Mucosa of rectum (tissue), 2 donors: ENCODE data around the gene HIVEP3.

Experiments used
- H3K27ac ChIP-seq, 2 donors: one replicate each; pipeline ENCODE4 v1.7.0; 2013; ENCODE audit warnings: inconsistent platforms in 2 of 2, low read depth in 2 of 2, low read length in 2 of 2
- H3K27me3 ChIP-seq, 2 donors: one replicate each; pipeline ENCODE4 v1.7.0; 2013; ENCODE audit warnings: low read length in 2 of 2; ENCODE audit not compliant: control insufficient read depth in 2 of 2, insufficient read depth in 2 of 2
- H3K36me3 ChIP-seq, 2 donors: one replicate each; pipeline ENCODE4 v1.7.0; 2013; ENCODE audit warnings: low read length in 2 of 2; ENCODE audit not compliant: control insufficient read depth in 2 of 2, insufficient read depth in 2 of 2
- H3K4me1 ChIP-seq, 2 donors: one replicate each; pipeline ENCODE4 v1.7.0; 2013; ENCODE audit warnings: low read length in 2 of 2, mild to moderate bottlenecking in 1 of 2; ENCODE audit not compliant: control insufficient read depth in 2 of 2, insufficient read depth in 2 of 2
- H3K4me3 ChIP-seq, 2 donors: one replicate each; pipeline ENCODE4 v1.7.0; 2013; ENCODE audit warnings: low read length in 2 of 2
- H3K9ac ChIP-seq, 2 donors: one replicate each; pipeline ENCODE4 v1.7.0; 2013; ENCODE audit warnings: low read length in 2 of 2, low read depth in 1 of 2, mild to moderate bottlenecking in 1 of 2
- H3K9me3 ChIP-seq, 2 donors: one replicate each; pipeline ENCODE4 v1.7.0; 2013; ENCODE audit warnings: low read length in 2 of 2; ENCODE audit not compliant: control insufficient read depth in 2 of 2
- donor health status: healthy.
- donor health status: Normal muscosa, but diverticular disease.

HIVEP3 gene

GRCh38 chr1:41650028-41650880 is 268.5 kb downstream of the HIVEP3 start:
- Histone ChIP-seq H3K9me3 (no peaks in the 10 kb centered on the region), H3K27ac (peak overlapping the region in 1 of 2 donors; percentile 24), H3K4me1 (no peaks in the 10 kb centered on the region), H3K9ac (no peak overlapping the region), H3K4me3 (no peak overlapping the region), H3K36me3 (no peaks in the 10 kb centered on the region), H3K27me3 (no peaks in the 10 kb centered on the region)

GRCh38 chr1:41649396-41650027 is 269.2 kb downstream of the HIVEP3 start:
- Histone ChIP-seq H3K4me3 (no peak overlapping the region), H3K4me1 (no peaks in the 10 kb centered on the region), H3K9ac (no peak overlapping the region), H3K9me3 (no peaks in the 10 kb centered on the region), H3K36me3 (no peaks in the 10 kb centered on the region), H3K27me3 (no peaks in the 10 kb centered on the region), H3K27ac (no peak overlapping the region)

- Histone ChIP-seq H3K27me3 (no peaks in the 10 kb centered on the region), H3K36me3 (no peaks in the 10 kb centered on the region)
Observed at GRCh38 chr1:41648844-41649243, 269.9 kb downstream of the HIVEP3 start.

GRCh38 chr1:41648230-41648629 is 270.5 kb downstream of the HIVEP3 start:
- no peaks in the 10 kb centered on the region for H3K36me3 ChIP-seq
- no peaks in the 10 kb centered on the region for H3K9me3 ChIP-seq
- no peaks in the 10 kb centered on the region for H3K4me1 ChIP-seq
- H3K27ac ChIP-seq, result no peak overlapping the region
- no peak overlapping the region for H3K4me3 ChIP-seq
- H3K9ac ChIP-seq, result no peak overlapping the region
- H3K27me3 ChIP-seq, result no peaks in the 10 kb centered on the region

More at GRCh38 chr1:41648844-41649243, 269.9 kb downstream of the HIVEP3 start:
- Histone ChIP-seq H3K27ac (no peak overlapping the region), H3K4me1 (no peaks in the 10 kb centered on the region), H3K9ac (no peak overlapping the region), H3K4me3 (no peak overlapping the region), H3K9me3 (no peaks in the 10 kb centered on the region)

- H3K9me3 ChIP-seq, result no peaks in the 10 kb centered on the region
Observed at GRCh38 chr1:41647221-41648135, 271.2 kb downstream of the HIVEP3 start.

GRCh38 chr1:41646186-41646585 is 272.5 kb downstream of the HIVEP3 start:
- no peak overlapping the region for H3K9ac ChIP-seq
- no peaks in the 10 kb centered on the region for H3K9me3 ChIP-seq
- no peaks in the 10 kb centered on the region for H3K36me3 ChIP-seq
- H3K4me1 ChIP-seq, result no peaks in the 10 kb centered on the region
- no peak overlapping the region for H3K27ac ChIP-seq
- no peak overlapping the region for H3K4me3 ChIP-seq
- no peaks in the 10 kb centered on the region for H3K27me3 ChIP-seq

More at GRCh38 chr1:41647221-41648135, 271.2 kb downstream of the HIVEP3 start:
- no peaks in the 10 kb centered on the region for H3K27me3 ChIP-seq
- no peak overlapping the region for H3K27ac ChIP-seq
- H3K4me1 ChIP-seq, result no peaks in the 10 kb centered on the region
- H3K36me3 ChIP-seq, result no peaks in the 10 kb centered on the region
- H3K4me3 ChIP-seq, result no peak overlapping the region
- H3K9ac ChIP-seq, result no peak overlapping the region

- H3K27me3 ChIP-seq, result no peaks in the 10 kb centered on the region
- no peaks in the 10 kb centered on the region for H3K9me3 ChIP-seq
- no peak overlapping the region for H3K9ac ChIP-seq
- no peak overlapping the region for H3K27ac ChIP-seq
- no peaks in the 10 kb centered on the region for H3K36me3 ChIP-seq
- H3K4me1 ChIP-seq, result no peaks in the 10 kb centered on the region
- no peak overlapping the region for H3K4me3 ChIP-seq
Observed at GRCh38 chr1:41645062-41645461, 273.7 kb downstream of the HIVEP3 start.

GRCh38 chr1:41642922-41643821 is 275.6 kb downstream of the HIVEP3 start:
- Histone ChIP-seq H3K27me3 (no peaks in the 10 kb centered on the region), H3K4me3 (no peak overlapping the region), H3K4me1 (no peaks in the 10 kb centered on the region), H3K9ac (no peak overlapping the region), H3K36me3 (no peaks in the 10 kb centered on the region), H3K27ac (no peak overlapping the region), H3K9me3 (no peaks in the 10 kb centered on the region)

- H3K36me3 ChIP-seq, result no peaks in the 10 kb centered on the region
Observed at GRCh38 chr1:41641941-41642527, 276.7 kb downstream of the HIVEP3 start.

More at GRCh38 chr1:41641941-41642527, 276.7 kb downstream of the HIVEP3 start:
- Histone ChIP-seq H3K27me3 (no peaks in the 10 kb centered on the region), H3K4me3 (no peak overlapping the region), H3K9me3 (no peaks in the 10 kb centered on the region), H3K4me1 (no peaks in the 10 kb centered on the region), H3K9ac (no peak overlapping the region), H3K27ac (no peak overlapping the region)
